Measurements from ENCODE around the gene MSANTD3.
"Not testable (repeated sequence)": the region's sequence is repeated elsewhere in the genome, so short reads cannot be mapped to it uniquely, and the experiment has no call there.

Gene MSANTD3

GRCh38 chr9:100426530-100427365 is at the start of gene MSANTD3:
Gene MSANTD3, plus strand, starts transcription at chr9:100427143. Its CDS starts 14,796 bp downstream, at chr9:100441939.
- DNase-seq, result no peak

- DNase-seq, result no peak
Measured at GRCh38 chr9:100379862-100380261, 47.1 kb upstream of the MSANTD3 start.

- DNase-seq, result not testable (repeated sequence)
Measured at GRCh38 chr9:100392989-100393388, 34.0 kb upstream of the MSANTD3 start.

GRCh38 chr9:100394032-100394695 is 32.8 kb upstream of the MSANTD3 start:
- no peak for DNase-seq

GRCh38 chr9:100394816-100395215 is 32.1 kb upstream of the MSANTD3 start:
- DNase-seq, result no peak

- no peak for DNase-seq
Measured at GRCh38 chr9:100396769-100397168, 30.2 kb upstream of the MSANTD3 start.

GRCh38 chr9:100397529-100398266 is 29.2 kb upstream of the MSANTD3 start:
- no peak for DNase-seq

- DNase-seq, result no peak
Measured at GRCh38 chr9:100401042-100401441, 25.9 kb upstream of the MSANTD3 start.

- DNase-seq, result no peak
Measured at GRCh38 chr9:100406962-100407361, 20.0 kb upstream of the MSANTD3 start.

GRCh38 chr9:100408546-100409175 is 18.3 kb upstream of the MSANTD3 start:
- no peak for DNase-seq

GRCh38 chr9:100409176-100409556 is 17.8 kb upstream of the MSANTD3 start:
- DNase-seq, result no peak

GRCh38 chr9:100411472-100412283 is 15.3 kb upstream of the MSANTD3 start:
- DNase-seq, result peak; percentile 75

- DNase-seq, result no peak
Measured at GRCh38 chr9:100413839-100414420, 13.0 kb upstream of the MSANTD3 start.

GRCh38 chr9:100417815-100418214 is 9.1 kb upstream of the MSANTD3 start:
- DNase-seq, result no peak

GRCh38 chr9:100419166-100419565 is 7.8 kb upstream of the MSANTD3 start:
- DNase-seq, result no peak

- not testable (repeated sequence) for DNase-seq
Measured at GRCh38 chr9:100421116-100421515, 5.8 kb upstream of the MSANTD3 start.

- DNase-seq, result no peak
Measured at GRCh38 chr9:100425758-100426157, 1.2 kb upstream of the MSANTD3 start.

- DNase-seq, result no peak
Measured at GRCh38 chr9:100426189-100426529, 784 bp upstream of the MSANTD3 start.

GRCh38 chr9:100427366-100428263 is 672 bp downstream of the MSANTD3 start:
- no peak for DNase-seq

- no peak for DNase-seq
Measured at GRCh38 chr9:100428871-100429654, 2.1 kb downstream of the MSANTD3 start.
